Hepatocyte (in vitro differentiated cells): Measurements from ENCODE around the gene CCDC102B.

Source experiments
- CTCF ChIP-seq: fragments of 200-600 bp; sonication (generic); IDR thresholded peaks from 2 replicates; pipeline ENCODE4 v1.5.1; 2016; ENCODE audit warnings: antibody characterized with exemption, mild to moderate bottlenecking; ENCODE audit not compliant: poor library complexity
- EZH2 ChIP-seq: fragments of 200-600 bp; sonication (generic); IDR thresholded peaks from 2 replicates; pipeline ENCODE4 v1.6.1; 2016; ENCODE audit warnings: antibody characterized with exemption, mild to moderate bottlenecking, borderline replicate concordance
- EZH2phosphoT487 ChIP-seq: fragments of 200-600 bp; sonication (generic); IDR thresholded peaks from one replicate; pipeline ENCODE4 v1.6.1; 2018; ENCODE audit warnings: antibody characterized with exemption, mild to moderate bottlenecking, low read depth, moderate library complexity; ENCODE audit not compliant: unreplicated experiment, severe bottlenecking

GRCh38 chr18:68995675-68996074 lies 197.8 kb downstream of the CCDC102B start:
- no peak for TF ChIP-seq CTCF
- TF ChIP-seq EZH2phosphoT487, result no peak
- no peak for TF ChIP-seq EZH2
